HepG2 (cell line): Measurements from ENCODE around the gene CNGA3. TPM values are rescaled to one million over a fixed set of nuclear protein-coding genes. Genes with fewer than 3 reads are reported as not detected.
"Not testable (repeated sequence)": the region's sequence is repeated elsewhere in the genome, so short reads cannot be mapped to it uniquely, and the experiment has no call there.

Source experiments
- ATAC-seq: fragments of 200-7000 bp; cut with Tn5 transposase; 3 replicates; pipeline ENCODE4 v1.9.1; 2020; ENCODE audit warnings: mild to moderate bottlenecking, moderate library complexity
- BruUV-seq: library from RNA; stranded (reverse); fragments of 400-500 nt; replicated peaks from 2 replicates; lab custom pipeline; 2021; lab: Mats Ljungman, UMichigan
- CTCF ChIA-PET: fragments of 300-600 bp; formaldehyde crosslinking; extraction: SDS; loops from one replicate; lab custom pipeline; 2021; ENCODE audit warnings: low total read pairs, inconsistent platforms, low intra/inter-chr PET ratio; lab: Yijun Ruan, JAX
- POLR2A ChIA-PET: fragments of 350-600 bp; sonication (Branson Sonifier 250); formaldehyde crosslinking; loops from one replicate; lab custom pipeline; 2020; ENCODE audit warnings: antibody characterized with exemption, inconsistent platforms; lab: Yijun Ruan, JAX
- DNase-seq: peaks from one replicate; pipeline ENCODE4 v3.0.0-alpha.2; 2015; ENCODE audit warnings: low spot score
- FAIRE-seq: peaks from 3 replicates; lab custom pipeline; 2011; peaks lifted over from hg19 to GRCh38; lab: Jason Lieb, UNC
- H2AFZ ChIP-seq: one replicate; pipeline ENCODE4 v1.6.1; 2011; ENCODE audit warnings: low read length, inconsistent platforms
- H3K27ac ChIP-seq: fragments of 300-600 bp; 3 replicates; pipeline ENCODE4 v1.8.0; 2011; ENCODE audit warnings: mixed run types, mild to moderate bottlenecking, mixed read lengths, low read length, inconsistent platforms; ENCODE audit not compliant: insufficient read depth; ENCODE audit errors: extremely low read length
- H3K27me3 ChIP-seq, 2 experiments: fragments of 200-600 bp in 1 of 2; 2 replicates in 1 of 2; 3 replicates in 1 of 2; pipeline versions ENCODE4 v1.6.0 to v1.8.0; 2011; ENCODE audit warnings: low read length in 2 of 2, mild to moderate bottlenecking in 2 of 2, moderate library complexity in 2 of 2, inconsistent platforms in 1 of 2; ENCODE audit not compliant: insufficient read depth in 2 of 2, control insufficient read depth in 1 of 2
- H3K36me3 ChIP-seq, 2 experiments: fragments of 200-600 bp in 1 of 2; replicated peaks in 1 of 2; 2 replicates in 1 of 2; 3 replicates in 1 of 2; pipeline versions ENCODE4 v1.5.1 to v1.8.0; 2011; ENCODE audit warnings: low read length in 2 of 2, inconsistent platforms in 1 of 2; ENCODE audit not compliant: insufficient read depth in 2 of 2, control insufficient read depth in 1 of 2
- H3K4me1 ChIP-seq: 2 replicates; pipeline ENCODE4 v1.5.1; 2012; ENCODE audit warnings: low read length, inconsistent platforms; ENCODE audit not compliant: insufficient read depth
- H3K4me2 ChIP-seq: 2 replicates; pipeline ENCODE4 v1.6.0; 2011; ENCODE audit warnings: low read depth, low read length, inconsistent platforms
- H3K4me3 ChIP-seq, 3 experiments: fragments of 200-600 bp in 1 of 3; sonication (generic), shearing (Covaris generic) in 1 of 3; replicated peaks in 1 of 3; 2 replicates each; pipeline ENCODE4 v1.5.1; 2011 to 2016; ENCODE audit warnings: low read length in 3 of 3, inconsistent platforms in 2 of 3, low read depth in 2 of 3, mild to moderate bottlenecking in 2 of 3, control low read depth in 1 of 3, mixed read lengths in 1 of 3; ENCODE audit not compliant: insufficient read depth in 1 of 3
- H3K79me2 ChIP-seq: one replicate; pipeline ENCODE4 v1.6.1; 2011; ENCODE audit warnings: low read length, inconsistent platforms; ENCODE audit not compliant: insufficient read depth
- H3K9ac ChIP-seq: 2 replicates; pipeline ENCODE4 v1.6.0; 2011; ENCODE audit warnings: mild to moderate bottlenecking, low read depth, low read length, inconsistent platforms; ENCODE audit not compliant: insufficient read depth
- H3K9me3 ChIP-seq: 2 replicates; pipeline ENCODE4 v1.5.1; 2012; ENCODE audit warnings: mild to moderate bottlenecking, low read length
- H4K20me1 ChIP-seq: 2 replicates; pipeline ENCODE4 v1.6.0; 2011; ENCODE audit warnings: inconsistent platforms, mild to moderate bottlenecking, low read length, moderate library complexity; ENCODE audit not compliant: insufficient read depth
- ARID5B ChIP-seq: IDR thresholded peaks from 2 replicates; pipeline ENCODE4 v1.4.0; 2020; ENCODE audit warnings: mild to moderate bottlenecking, missing genetic modification reagents
- ESRRA ChIP-seq: sonication (generic); formaldehyde crosslinking; IDR thresholded peaks from 2 replicates; pipeline ENCODE4 v1.5.1; 2020; ENCODE audit warnings: mild to moderate bottlenecking, low read depth, missing genetic modification reagents
- HNF4A ChIP-seq: sonication (generic); formaldehyde crosslinking; IDR thresholded peaks from 2 replicates; pipeline ENCODE4 v1.4.0; 2020; ENCODE audit warnings: missing genetic modification reagents
- NONO ChIP-seq, 2 experiments: fragments of 450-650 bp in 1 of 2; sonication (generic) in 1 of 2; formaldehyde crosslinking in 1 of 2; IDR thresholded peaks in 1 of 2; conservative IDR thresholded peaks in 1 of 2; 2 replicates each; pipeline versions ENCODE4 v1.6.1 to v1.8.0; 2017 to 2022; ENCODE audit warnings: mild to moderate bottlenecking in 1 of 2, missing genetic modification reagents in 1 of 2, moderate library complexity in 1 of 2
- NR2C2 ChIP-seq: sonication (generic); formaldehyde crosslinking; IDR thresholded peaks from 2 replicates; pipeline ENCODE4 v1.4.0; 2020; ENCODE audit warnings: missing genetic modification reagents, mild to moderate bottlenecking, moderate library complexity, borderline replicate concordance
- NR2F6 ChIP-seq, 2 experiments: IDR thresholded peaks; 2 replicates each; pipeline ENCODE4 v1.6.1; 2016; ENCODE audit warnings: antibody characterized with exemption in 1 of 2, mild to moderate bottlenecking in 1 of 2
- PATZ1 ChIP-seq: sonication (generic); formaldehyde crosslinking; IDR thresholded peaks from 2 replicates; pipeline ENCODE4 v1.4.0; 2020; ENCODE audit warnings: missing genetic modification reagents
- SAP130 ChIP-seq: IDR thresholded peaks from 2 replicates; pipeline ENCODE4 v1.6.1; 2016; ENCODE audit warnings: low read depth
- SKI ChIP-seq: fragments of 450-650 bp; IDR thresholded peaks from one replicate; pipeline ENCODE4 v1.6.1; 2018; ENCODE audit warnings: mild to moderate bottlenecking; ENCODE audit not compliant: partially characterized antibody
- TBX3 ChIP-seq: fragments of 450-650 bp; IDR thresholded peaks from 2 replicates; pipeline ENCODE4 v1.6.1; 2017; ENCODE audit warnings: antibody characterized with exemption, mild to moderate bottlenecking, inconsistent platforms, borderline replicate concordance
- TRIM24 ChIP-seq: sonication (generic); formaldehyde crosslinking; IDR thresholded peaks from 2 replicates; pipeline ENCODE4 v1.8.0; 2022; ENCODE audit warnings: mild to moderate bottlenecking, missing genetic modification reagents
- ZNF280D ChIP-seq: sonication (generic); formaldehyde crosslinking; IDR thresholded peaks from 2 replicates; pipeline ENCODE4 v1.5.1; 2020; ENCODE audit warnings: mild to moderate bottlenecking, missing genetic modification reagents
- WGBS: methylation state at CpG from one replicate; pipeline ENCODE4 v1.1.6; 2017; ENCODE audit warnings: low lambda C conversion rate; 5-methylcytosine and 5-hydroxymethylcytosine counted together
- in situ Hi-C: cut with HindIII; loops from 2 replicates; pipeline ENCODE4 v1.10.0; 2017; ENCODE audit warnings: low pct_unique_long_range_greater_than_20kb; ENCODE audit not compliant: extremely low pct_ligation_motif_present
- intact Hi-C: fragments of 100-400 bp; cut with micrococcal nuclease; formaldehyde crosslinking; loops from one replicate; pipeline ENCODE4 v1.10.0; 2022; ENCODE audit not compliant: unreplicated experiment
- polyA plus RNA-seq, 8 experiments: library from polyadenylated mRNA; depleted of rRNA in 3 of 8; stranded (reverse) in 7 of 8; unstranded in 1 of 8; fragments of >200 nt; fragmentation: Illumina TruSeq in 4 of 8; extraction: Trizol in 4 of 8; gene quantifications; 2 replicates each; pipeline versions ENCODE4 v1.2.1 to v1.2.3, GENCODE V29; 2011 to 2016; ENCODE audit warnings: low read depth in 4 of 8, missing spikeins in 1 of 8, mixed read lengths in 1 of 8; ENCODE audit not compliant: insufficient read depth in 1 of 8
- total RNA-seq, 5 experiments: library from RNA; depleted of rRNA; stranded (reverse); fragments of >200 nt; fragmentation: Illumina TruSeq; extraction: Trizol; gene quantifications; 2 replicates each; pipeline ENCODE4 v1.2.3, GENCODE V29; 2016; ENCODE audit warnings: low read depth in 1 of 5

The CNGA3 gene
- total and polyA plus RNA-seq, 2 of the 13 experiments (the other 11 are each of a cell fraction or from before 2014, with no cell fraction given) = not detected

- TF ChIP-seq ARID5B (CRISPR knock-in tag) = 0 out of 2 replicates have a peak, but pooled peaks have one; percentile 18
- peak; percentile 52 for TF ChIP-seq NR2F6 (IDR thresholded peaks at IDR 0.05)
- TF ChIP-seq NR2F6 (CRISPR knock-in tag; IDR thresholded peaks at IDR 0.05); NONO (IDR thresholded peaks at IDR 0.05): not testable (repeated sequence)
- TF ChIP-seq TRIM24 (CRISPR knock-in tag) = peak; percentile 50; the same call in 1 of the 2 replicates
- peak; percentile 56 for TF ChIP-seq SKI
- TF ChIP-seq ZNF280D (CRISPR knock-in tag) = 0 out of 2 replicates have a peak, but pooled peaks have one; percentile 39
- TF ChIP-seq NONO (CRISPR knock-in tag; conservative IDR thresholded peaks at IDR 0.05) = 0 out of 2 replicates have a peak, but pooled peaks have one; percentile 29
- TF ChIP-seq ESRRA (CRISPR knock-in tag) = peak; percentile 91
- TF ChIP-seq TBX3 = 0 out of 2 replicates have a peak, but pooled peaks have one; percentile 8
- TF ChIP-seq NR2C2 = peak; percentile 58
- TF ChIP-seq PATZ1 (CRISPR knock-in tag) = 0 out of 2 replicates have a peak, but pooled peaks have one; percentile 48
- peak; percentile 43 for TF ChIP-seq HNF4A (CRISPR knock-in tag)
- peak; percentile 22; the same call in 1 of the 2 replicates for TF ChIP-seq SAP130 (CRISPR knock-in tag)
Observed at GRCh38 chr2:98414246-98414645, 68.0 kb downstream of the CNGA3 start (continued).

GRCh38 chr2:98415719-98416248, 69.5 kb downstream of the CNGA3 start:
- H3K79me2 ChIP-seq, intact Hi-C loops, H3K27me3 ChIP-seq, H3K36me3 ChIP-seq, FAIRE-seq, POLR2A ChIA-PET, H3K4me3 ChIP-seq, H3K27ac ChIP-seq, H3K9ac ChIP-seq, H2AFZ ChIP-seq, BruUV-seq, H3K4me2 ChIP-seq, H4K20me1 ChIP-seq, DNase-seq, CTCF ChIA-PET, ATAC-seq: not testable (repeated sequence)
- WGBS = 57% methylated on average over 9 of the region's 9 CpGs
- in situ Hi-C loops = loop anchor here (25.0 kb wide), 1 partner anchor 422 kb away; no protein-coding TSS in a partner anchor
- Histone ChIP-seq H3K4me1 (peaks cover 10% of the 10 kb centered on the region; the same call in 1 of the 2 replicates), H3K9me3 (peaks cover 11% of the 10 kb centered on the region; the same call in 1 of the 2 replicates)
